ENCODE results near the gene SBF2. TPM values are rescaled to one million over a fixed set of nuclear protein-coding genes. Genes with fewer than 3 reads are reported as not detected.

Gene SBF2
- total RNA-seq, 1 donor from 2014 or later, result 4.2 TPM

DNA sequence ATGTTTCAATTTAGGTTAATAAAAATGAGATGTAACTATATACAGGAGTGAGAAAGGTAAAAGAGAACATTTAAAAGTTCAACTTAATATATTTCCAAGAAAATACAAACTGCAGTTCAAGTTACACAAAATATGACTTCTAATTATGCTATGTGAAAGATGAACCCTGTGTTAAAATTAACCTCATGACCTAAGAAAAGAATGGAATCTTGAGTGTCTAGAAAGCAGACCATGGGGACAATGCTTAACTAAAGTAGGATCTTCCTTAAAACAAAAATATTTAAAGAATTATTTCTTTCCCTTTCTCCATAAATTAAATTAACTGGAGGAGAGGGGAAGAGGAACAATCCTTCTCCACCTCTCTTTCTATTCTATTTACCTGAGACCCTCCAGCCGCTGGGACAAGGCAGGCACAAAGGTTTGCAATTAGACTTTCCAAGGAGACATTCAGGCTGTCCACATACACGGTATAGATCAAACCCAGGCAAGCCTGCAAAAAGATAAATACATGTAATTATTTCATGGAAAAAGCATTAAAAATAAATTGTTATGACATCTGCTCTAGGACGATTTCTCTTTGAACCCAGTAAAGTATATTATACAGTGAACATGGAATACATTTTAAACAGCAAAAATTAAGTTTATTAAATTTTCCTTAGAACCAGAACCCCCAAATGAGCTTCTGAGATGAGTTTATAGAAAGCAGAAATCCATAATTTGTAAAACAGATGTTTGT is 264.5 kb downstream of the SBF2 start:
- DNase-seq (ENCODE audit: low spot score), result no peak
- no peak overlapping the region for H3K27ac Mint-ChIP-seq
- intact Hi-C loops (cut with micrococcal nuclease), result no loop called here

DNA sequence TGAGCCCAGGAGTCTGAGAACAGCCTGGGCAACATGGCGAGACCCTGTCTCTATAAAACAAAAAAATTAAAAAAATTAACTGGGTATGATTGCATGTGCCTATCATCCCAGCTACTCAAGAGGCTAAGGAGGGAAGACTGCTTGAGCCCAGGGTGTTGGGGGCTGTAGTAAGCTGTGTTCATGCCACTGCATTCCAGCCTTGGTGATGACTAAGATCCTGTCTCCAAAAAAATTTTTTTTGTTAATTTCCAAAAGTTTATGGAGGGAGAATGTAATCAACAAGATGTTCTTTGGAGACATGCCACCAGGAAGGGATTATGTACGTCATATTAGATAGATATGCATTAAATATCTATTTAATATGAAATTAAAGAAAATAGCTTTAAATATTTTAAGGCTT is 267.5 kb downstream of the SBF2 start:
- intact Hi-C loops (cut with micrococcal nuclease), result no loop called here
- H3K27me3 Mint-ChIP-seq (ENCODE audit: low read depth), result peaks cover 3% of the 10 kb centered on the region
- no peaks in the 10 kb centered on the region for H3K36me3 Mint-ChIP-seq (ENCODE audit: low read depth)
- no peak overlapping the region for H3K27ac Mint-ChIP-seq
- no peaks in the 10 kb centered on the region for H3K9me3 Mint-ChIP-seq
- H3K4me1 Mint-ChIP-seq (ENCODE audit: low read depth), result peaks cover 1% of the 10 kb centered on the region
- H3K4me3 Mint-ChIP-seq (ENCODE audit: low read depth), result no peak overlapping the region
- DNase-seq (ENCODE audit: low spot score), result no peak

More for the DNA sequence above, 264.5 kb downstream of the SBF2 start:
- H3K9me3 Mint-ChIP-seq, result no peaks in the 10 kb centered on the region
- H3K36me3 Mint-ChIP-seq (ENCODE audit: low read depth), result no peaks in the 10 kb centered on the region
- H3K27me3 Mint-ChIP-seq (ENCODE audit: low read depth), result peaks cover 3% of the 10 kb centered on the region
- no peaks in the 10 kb centered on the region for H3K4me1 Mint-ChIP-seq (ENCODE audit: low read depth)
- H3K4me3 Mint-ChIP-seq (ENCODE audit: low read depth), result no peak overlapping the region

DNA sequence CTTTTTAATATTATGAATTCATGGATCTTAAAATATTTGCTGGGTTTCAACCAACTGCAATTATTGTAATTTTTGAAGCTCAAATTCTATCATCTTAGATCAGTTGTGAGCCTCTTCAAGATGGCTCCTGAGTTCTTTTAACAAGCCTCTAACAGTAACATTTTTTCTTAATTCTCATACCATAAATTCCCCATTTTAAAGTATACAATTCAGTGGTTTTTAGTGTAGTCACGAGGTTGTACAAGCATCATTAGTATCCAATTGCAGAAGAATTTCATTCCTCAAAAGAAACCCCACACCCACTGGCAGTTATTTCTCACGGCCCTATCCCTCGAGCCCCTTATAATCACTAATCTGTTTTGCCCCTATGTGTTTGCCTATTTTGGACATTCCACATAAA is 270.8 kb downstream of the SBF2 start:
- Mint-ChIP-seq H3K4me1 (ENCODE audit: low read depth) (peaks cover 9% of the 10 kb centered on the region), H3K27me3 (ENCODE audit: low read depth) (no peaks in the 10 kb centered on the region), H3K36me3 (ENCODE audit: low read depth) (no peaks in the 10 kb centered on the region), H3K27ac (no peak overlapping the region), H3K4me3 (ENCODE audit: low read depth) (no peak overlapping the region), H3K9me3 (no peaks in the 10 kb centered on the region)
- intact Hi-C loops (cut with micrococcal nuclease), result no loop called here
- DNase-seq (ENCODE audit: low spot score), result no peak

DNA sequence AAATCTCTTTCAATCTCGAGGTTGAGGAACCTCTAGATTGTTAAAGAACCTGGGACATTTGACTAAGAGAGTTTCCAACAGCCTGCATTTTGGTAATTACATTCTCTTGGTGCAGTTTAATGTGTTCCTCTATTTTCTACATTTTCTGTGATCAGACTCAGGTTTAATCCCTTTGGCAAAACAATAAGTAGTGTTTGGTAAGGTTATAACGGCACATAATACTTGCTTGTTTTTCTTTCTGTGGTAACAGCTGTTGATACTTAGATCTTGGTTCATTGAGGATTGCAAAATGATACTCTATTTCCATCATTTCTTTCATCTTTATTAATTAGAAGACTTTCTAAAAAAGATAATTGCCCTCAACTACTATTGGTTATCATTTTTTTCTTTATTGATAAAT is 271.3 kb downstream of the SBF2 start:
- intact Hi-C loops (cut with micrococcal nuclease), result no loop called here
- no peak overlapping the region for H3K4me3 Mint-ChIP-seq (ENCODE audit: low read depth)
- no peak overlapping the region for H3K27ac Mint-ChIP-seq
- no peaks in the 10 kb centered on the region for H3K36me3 Mint-ChIP-seq (ENCODE audit: low read depth)
- DNase-seq (ENCODE audit: low spot score), result no peak
- H3K4me1 Mint-ChIP-seq (ENCODE audit: low read depth), result peaks cover 9% of the 10 kb centered on the region
- no peaks in the 10 kb centered on the region for H3K27me3 Mint-ChIP-seq (ENCODE audit: low read depth)
- H3K9me3 Mint-ChIP-seq, result no peaks in the 10 kb centered on the region

DNA sequence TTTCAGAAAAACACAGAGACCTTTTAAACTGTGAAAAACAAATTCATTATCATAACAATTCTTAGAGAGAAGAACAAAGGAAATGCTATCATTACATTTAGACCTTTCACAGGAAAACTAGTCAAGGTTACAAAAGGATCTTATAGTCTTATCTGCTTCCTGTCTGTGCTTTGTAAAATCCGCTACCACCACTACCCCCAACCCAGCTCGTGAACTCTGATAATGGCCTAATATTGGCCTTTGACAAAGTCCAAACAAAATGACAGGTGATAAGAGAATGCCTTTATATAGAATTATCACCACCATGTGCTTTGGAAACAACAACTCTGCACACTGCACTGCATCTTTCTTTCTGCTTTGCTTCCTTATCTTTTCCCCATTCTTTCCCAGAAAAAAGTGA is 272.5 kb downstream of the SBF2 start:
- Mint-ChIP-seq H3K9me3 (no peaks in the 10 kb centered on the region), H3K4me1 (ENCODE audit: low read depth) (peaks cover 9% of the 10 kb centered on the region), H3K4me3 (ENCODE audit: low read depth) (no peak overlapping the region), H3K27ac (no peak overlapping the region), H3K27me3 (ENCODE audit: low read depth) (no peaks in the 10 kb centered on the region), H3K36me3 (ENCODE audit: low read depth) (no peaks in the 10 kb centered on the region)
- DNase-seq (ENCODE audit: low spot score), result no peak
- intact Hi-C loops (cut with micrococcal nuclease), result no loop called here

DNA sequence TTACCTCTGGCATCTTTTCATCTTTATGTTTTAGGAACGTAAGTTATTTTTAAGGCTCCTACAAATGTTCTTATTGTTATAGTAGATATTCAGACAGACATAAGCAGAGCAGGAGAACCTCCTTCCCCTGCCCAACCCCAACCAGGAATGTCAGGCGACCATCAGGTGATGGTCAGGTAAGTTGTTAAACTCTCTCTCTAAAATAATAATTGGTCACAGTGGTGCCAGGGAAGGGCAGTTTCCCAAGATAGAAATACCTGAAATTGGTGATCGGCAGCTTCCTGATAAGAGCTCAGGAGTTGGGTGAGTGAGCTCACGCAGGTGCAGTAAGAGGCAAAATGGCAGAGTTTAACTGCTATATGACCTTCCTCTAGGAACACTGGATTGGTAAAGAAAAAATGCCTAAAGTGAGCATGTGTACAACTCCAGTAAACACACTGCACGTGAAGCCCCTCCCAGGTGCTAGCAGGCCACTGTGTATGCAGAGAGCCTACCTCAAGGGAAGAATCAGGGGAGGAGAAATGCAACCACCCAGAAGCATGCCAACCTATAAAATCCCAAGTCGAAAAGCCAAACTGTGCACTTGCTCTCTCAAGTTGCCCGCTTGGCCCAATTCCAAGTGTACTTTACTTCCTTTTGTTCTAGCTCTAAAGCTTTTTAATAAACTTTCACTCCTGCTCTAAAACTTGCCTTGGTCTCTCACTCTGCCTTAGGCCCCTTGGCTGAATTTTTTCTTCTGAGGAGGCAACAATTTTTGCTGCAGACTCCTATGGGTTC is 273.9 kb downstream of the SBF2 start:
- H3K9me3 Mint-ChIP-seq, result no peaks in the 10 kb centered on the region
- no peak overlapping the region for H3K4me3 Mint-ChIP-seq (ENCODE audit: low read depth)
- no peaks in the 10 kb centered on the region for H3K36me3 Mint-ChIP-seq (ENCODE audit: low read depth)
- peaks cover 9% of the 10 kb centered on the region for H3K4me1 Mint-ChIP-seq (ENCODE audit: low read depth)
- DNase-seq (ENCODE audit: low spot score), result no peak
- no peaks in the 10 kb centered on the region for H3K27me3 Mint-ChIP-seq (ENCODE audit: low read depth)
- H3K27ac Mint-ChIP-seq, result no peak overlapping the region
- intact Hi-C loops (cut with micrococcal nuclease), result no loop called here

DNA sequence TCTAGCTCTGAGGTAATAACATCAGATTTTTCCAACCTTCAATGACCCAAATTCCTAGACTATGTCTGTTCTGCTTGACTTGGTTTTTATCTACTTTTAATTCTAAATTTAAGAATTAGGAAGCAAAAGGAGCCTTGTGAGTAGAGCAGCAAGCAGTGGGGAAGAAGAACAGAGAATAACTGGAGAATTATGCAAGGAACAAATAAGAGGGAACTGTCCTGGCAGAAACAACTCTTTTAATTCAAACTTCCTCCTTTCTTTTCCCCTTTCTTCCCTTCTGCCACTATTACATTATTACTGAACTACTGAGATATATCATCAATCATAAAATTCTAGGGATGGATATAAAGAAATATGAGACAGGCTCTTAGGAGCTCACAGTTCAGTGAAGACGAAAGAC is 276.1 kb downstream of the SBF2 start:
- no peak overlapping the region for H3K27ac Mint-ChIP-seq
- DNase-seq (ENCODE audit: low spot score), result no peak
- H3K36me3 Mint-ChIP-seq (ENCODE audit: low read depth), result no peaks in the 10 kb centered on the region
- intact Hi-C loops (cut with micrococcal nuclease), result no loop called here
- H3K27me3 Mint-ChIP-seq (ENCODE audit: low read depth), result no peaks in the 10 kb centered on the region
- peaks cover 9% of the 10 kb centered on the region for H3K4me1 Mint-ChIP-seq (ENCODE audit: low read depth)
- no peak overlapping the region for H3K4me3 Mint-ChIP-seq (ENCODE audit: low read depth)
- peaks cover 6% of the 10 kb centered on the region for H3K9me3 Mint-ChIP-seq

DNA sequence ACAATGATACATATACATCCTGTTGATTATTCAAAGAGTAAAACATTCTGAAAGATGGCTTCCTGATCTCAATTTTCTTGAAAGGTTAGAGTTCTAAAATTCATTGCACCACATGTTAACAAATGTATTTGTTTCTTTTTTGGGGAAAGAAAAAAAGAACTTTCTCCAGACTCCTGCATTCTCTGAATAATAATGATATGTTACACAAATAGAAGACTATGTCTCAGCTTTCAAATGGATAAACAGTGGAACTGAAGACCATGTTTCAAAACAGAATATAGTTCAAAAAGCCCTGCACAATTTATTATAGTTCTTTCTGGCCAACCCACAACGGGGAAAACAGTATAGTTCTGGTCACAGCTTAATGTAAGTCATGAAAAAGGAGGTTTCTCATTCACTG is 277.0 kb downstream of the SBF2 start:
- Mint-ChIP-seq H3K27ac (no peak overlapping the region), H3K9me3 (peaks cover 6% of the 10 kb centered on the region), H3K4me3 (ENCODE audit: low read depth) (no peak overlapping the region), H3K27me3 (ENCODE audit: low read depth) (no peaks in the 10 kb centered on the region), H3K36me3 (ENCODE audit: low read depth) (no peaks in the 10 kb centered on the region), H3K4me1 (ENCODE audit: low read depth) (peaks cover 9% of the 10 kb centered on the region)
- DNase-seq (ENCODE audit: low spot score), result no peak
- intact Hi-C loops (cut with micrococcal nuclease), result no loop called here

DNA sequence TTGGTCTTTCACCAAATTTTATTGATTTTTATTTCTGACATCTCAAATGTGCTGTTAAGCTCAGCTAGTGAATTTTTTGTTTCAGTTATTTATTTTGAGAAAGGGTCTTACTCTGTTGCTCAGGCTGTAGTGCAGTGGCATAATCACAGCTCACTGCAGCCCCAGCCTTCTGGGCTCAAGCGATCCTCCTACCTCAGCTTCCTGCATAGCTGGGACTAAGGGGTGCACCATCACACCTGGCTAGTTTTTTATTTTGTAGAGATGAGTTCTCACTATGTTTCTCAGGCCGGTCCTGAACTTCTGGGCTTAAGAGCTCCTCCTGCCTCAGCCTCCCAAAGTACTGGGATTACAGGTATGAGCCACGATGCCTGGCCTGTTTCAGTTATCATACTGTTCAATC is 282.0 kb downstream of the SBF2 start:
- H3K9me3 Mint-ChIP-seq, result peaks cover 28% of the 10 kb centered on the region
- no peak overlapping the region for H3K27ac Mint-ChIP-seq
- H3K36me3 Mint-ChIP-seq (ENCODE audit: low read depth), result no peaks in the 10 kb centered on the region

DNA sequence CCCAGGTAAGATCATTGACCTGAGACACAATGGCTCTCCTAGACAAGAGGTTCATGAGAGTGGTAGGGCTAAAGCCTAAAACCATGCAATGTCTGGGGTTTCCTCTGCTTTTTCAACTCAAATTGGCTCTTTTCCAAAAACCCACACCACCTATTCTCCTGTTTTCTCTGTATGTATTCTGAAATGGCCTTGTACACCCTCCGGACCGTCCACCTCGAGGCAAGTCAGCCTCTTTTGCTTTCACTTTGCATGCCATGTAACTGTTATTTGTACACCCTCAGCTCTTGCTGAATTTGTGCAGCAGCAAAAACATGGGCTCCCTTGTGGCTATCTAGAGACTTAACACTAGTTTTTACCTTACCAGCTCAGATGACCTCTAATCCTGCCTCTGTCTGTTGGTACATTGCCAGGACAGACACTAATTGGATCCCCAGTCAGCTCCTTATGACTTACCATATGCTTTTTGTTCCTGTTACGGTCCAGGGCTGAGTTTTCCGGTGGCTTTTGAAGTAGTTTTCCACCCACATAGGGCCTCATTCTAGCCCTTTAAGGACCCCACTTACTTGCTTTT is 288.0 kb downstream of the SBF2 start:
- H3K9me3 Mint-ChIP-seq, result peaks cover 13% of the 10 kb centered on the region
- intact Hi-C loops (cut with micrococcal nuclease), result no loop called here
- H3K4me3 Mint-ChIP-seq (ENCODE audit: low read depth), result no peak overlapping the region

More for the DNA sequence above, 282.0 kb downstream of the SBF2 start:
- Mint-ChIP-seq H3K27me3 (ENCODE audit: low read depth) (no peaks in the 10 kb centered on the region), H3K4me1 (ENCODE audit: low read depth) (no peaks in the 10 kb centered on the region), H3K4me3 (ENCODE audit: low read depth) (no peak overlapping the region)
- intact Hi-C loops (cut with micrococcal nuclease), result no loop called here
- DNase-seq (ENCODE audit: low spot score), result no peak

DNA sequence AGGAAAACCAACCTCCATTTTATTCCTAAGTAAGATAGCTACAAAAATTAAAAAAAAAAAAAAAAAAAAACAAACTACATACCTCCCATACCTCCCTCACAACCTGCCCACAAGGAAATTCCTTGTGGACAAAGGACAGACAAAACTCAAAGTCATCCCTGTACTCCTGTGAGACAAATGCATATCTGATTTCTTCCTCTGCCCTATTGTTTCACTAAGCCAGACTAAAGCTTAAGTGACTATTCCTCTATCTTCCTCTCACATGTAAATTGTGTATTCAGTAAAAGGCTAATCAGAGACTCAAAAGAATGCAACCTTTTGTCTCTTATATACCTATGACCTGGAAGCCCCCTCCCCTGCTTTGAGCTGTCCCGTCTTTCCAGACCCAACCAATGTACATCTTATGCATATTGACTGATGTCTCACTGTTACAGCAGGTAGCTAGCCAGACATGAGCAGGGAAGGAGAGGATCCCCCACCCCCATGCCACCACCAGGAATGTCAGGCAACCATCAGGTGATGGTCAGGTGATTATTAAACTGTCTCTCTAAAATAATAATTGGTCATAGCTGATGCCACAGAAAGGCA is 289.4 kb downstream of the SBF2 start:
- Mint-ChIP-seq H3K4me1 (ENCODE audit: low read depth) (no peaks in the 10 kb centered on the region), H3K36me3 (ENCODE audit: low read depth) (no peaks in the 10 kb centered on the region), H3K27ac (no peak overlapping the region), H3K27me3 (ENCODE audit: low read depth) (no peaks in the 10 kb centered on the region), H3K9me3 (no peaks in the 10 kb centered on the region), H3K4me3 (ENCODE audit: low read depth) (no peak overlapping the region)
- DNase-seq (ENCODE audit: low spot score), result no peak
- intact Hi-C loops (cut with micrococcal nuclease), result no loop called here

More for the DNA sequence above, 288.0 kb downstream of the SBF2 start:
- Mint-ChIP-seq H3K36me3 (ENCODE audit: low read depth) (no peaks in the 10 kb centered on the region), H3K4me1 (ENCODE audit: low read depth) (no peaks in the 10 kb centered on the region), H3K27ac (no peak overlapping the region), H3K27me3 (ENCODE audit: low read depth) (no peaks in the 10 kb centered on the region)
- no peak for DNase-seq (ENCODE audit: low spot score)

DNA sequence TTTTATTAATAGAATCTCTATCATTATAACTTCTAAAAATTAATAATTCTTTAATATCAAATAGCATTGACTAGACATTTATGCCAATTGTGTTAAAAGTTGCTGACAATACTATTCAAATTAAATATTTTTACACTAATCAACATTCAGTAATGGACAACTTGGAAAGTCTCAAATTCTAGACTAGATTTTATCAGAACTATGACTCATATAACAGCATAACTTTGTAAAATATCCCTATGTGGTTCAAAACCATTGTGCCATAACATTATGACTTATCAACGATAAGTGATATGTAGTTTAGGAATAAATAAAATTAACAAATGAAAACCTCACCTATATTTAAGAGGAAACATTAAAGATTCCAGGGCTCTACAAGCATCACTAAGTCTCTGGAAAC is 291.8 kb downstream of the SBF2 start:
- DNase-seq (ENCODE audit: low spot score), result no peak
- Mint-ChIP-seq H3K4me1 (ENCODE audit: low read depth) (no peaks in the 10 kb centered on the region), H3K36me3 (ENCODE audit: low read depth) (no peaks in the 10 kb centered on the region), H3K27ac (no peak overlapping the region), H3K9me3 (no peaks in the 10 kb centered on the region), H3K27me3 (ENCODE audit: low read depth) (no peaks in the 10 kb centered on the region), H3K4me3 (ENCODE audit: low read depth) (no peak overlapping the region)
- intact Hi-C loops (cut with micrococcal nuclease), result no loop called here

DNA sequence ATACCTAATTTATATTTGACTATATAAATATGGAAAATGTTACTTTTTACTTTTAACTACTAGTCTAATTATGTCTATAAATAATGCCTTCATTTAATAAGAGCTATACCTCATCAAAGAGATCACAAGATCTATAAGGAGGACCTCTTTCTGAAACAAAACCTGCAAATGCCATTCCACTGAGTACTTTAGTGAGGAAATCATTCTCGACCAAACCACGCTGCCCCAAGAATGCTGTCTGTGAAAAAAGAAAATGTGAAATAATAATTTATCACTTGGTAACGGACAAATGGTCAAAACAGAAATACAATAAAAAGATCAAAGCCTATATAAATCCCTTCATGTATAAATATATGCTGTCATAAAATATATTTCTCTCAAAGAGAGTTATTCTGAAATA is 301.7 kb downstream of the SBF2 start:
- DNase-seq (ENCODE audit: low spot score), result no peak
- H3K9me3 Mint-ChIP-seq, result no peaks in the 10 kb centered on the region
- intact Hi-C loops (cut with micrococcal nuclease), result no loop called here
- no peak overlapping the region for H3K4me3 Mint-ChIP-seq (ENCODE audit: low read depth)
- no peaks in the 10 kb centered on the region for H3K4me1 Mint-ChIP-seq (ENCODE audit: low read depth)
- no peak overlapping the region for H3K27ac Mint-ChIP-seq
- H3K27me3 Mint-ChIP-seq (ENCODE audit: low read depth), result no peaks in the 10 kb centered on the region
- H3K36me3 Mint-ChIP-seq (ENCODE audit: low read depth), result no peaks in the 10 kb centered on the region

All from activated T-helper 2 cell treated with anti-CD3 and anti-CD28 coated beads, Interferon-gamma antibody, Interleukin-2, Interleukin-4, amounts not matched to agents 10 μg/mL and 5 μg/mL and 100 μg/mL, durations not matched to agents 14 hours and 24 hours and 36 hours (primary cell).